HuH-7 (cell line): ENCODE measurements around the gene RBM44.

Experiments
- DNase-seq: peaks from one replicate; pipeline ENCODE4 v3.0.0; 2011; ENCODE audit warnings: low spot score

Gene RBM44

GRCh38 chr2:237886685-237887481 lies 88.3 kb downstream of the RBM44 start:
- no peak for DNase-seq

- no peak for DNase-seq
Observed at GRCh38 chr2:237888389-237888788, 89.8 kb downstream of the RBM44 start.

GRCh38 chr2:237889016-237889415 lies 90.4 kb downstream of the RBM44 start:
- DNase-seq: no peak

GRCh38 chr2:237889811-237890210 lies 91.2 kb downstream of the RBM44 start:
- no peak for DNase-seq
